SK-N-SH (cell line): ENCODE results near the gene TMEM107. TPM values are rescaled to one million over a fixed set of nuclear protein-coding genes. Genes with fewer than 3 reads are reported as not detected.

Source experiments
- CTCF ChIA-PET: fragments of 300-600, 350-600 bp; formaldehyde crosslinking; extraction: SDS; loops from one replicate; lab custom pipeline; 2021; lab: Yijun Ruan, JAX
- POLR2A ChIA-PET: fragments of 350-600 bp; sonication (Branson Sonifier 250); formaldehyde crosslinking; extraction: SDS; loops from one replicate; lab custom pipeline; 2020; ENCODE audit warnings: antibody characterized with exemption, inconsistent platforms; lab: Yijun Ruan, JAX
- DNase-seq: peaks from one replicate; pipeline ENCODE4 v3.0.0; 2012
- H2AFZ ChIP-seq: fragments of 200-600 bp; sonication (generic); 2 replicates; pipeline ENCODE4 v1.8.1; 2016; ENCODE audit warnings: antibody characterized with exemption, mild to moderate bottlenecking, low read depth
- H3F3A ChIP-seq: fragments of 200-600 bp; sonication (generic); replicated peaks from 2 replicates; pipeline ENCODE3; 2016; ENCODE audit warnings: antibody characterized with exemption, mild to moderate bottlenecking; ENCODE audit not compliant: insufficient read depth
- H3K27ac ChIP-seq, 2 experiments: fragments of 200-500 bp in 1 of 2; fragments of 200-600 bp in 1 of 2; sonication (Bioruptor generic) in 1 of 2; sonication (generic), shearing (Covaris generic) in 1 of 2; 2 replicates each; pipeline versions ENCODE4 v1.5.1 to v1.6.1; 2014 to 2016; ENCODE audit warnings: low read depth in 2 of 2, inconsistent platforms in 1 of 2, low read length in 1 of 2, mild to moderate bottlenecking in 1 of 2, mixed read lengths in 1 of 2
- H3K27me3 ChIP-seq: fragments of 200-600 bp; sonication (generic), shearing (Covaris generic); 2 replicates; pipeline ENCODE4 v1.6.1; 2016; ENCODE audit warnings: mixed run types; ENCODE audit not compliant: insufficient read depth
- H3K36me3 ChIP-seq, 2 experiments: fragments of 200-500 bp in 1 of 2; fragments of 200-600 bp in 1 of 2; sonication (Bioruptor generic) in 1 of 2; sonication (generic) in 1 of 2; replicated peaks in 1 of 2; 2 replicates each; pipeline versions ENCODE3 to v1.5.1; 2014 to 2016; ENCODE audit warnings: low read length in 1 of 2, mild to moderate bottlenecking in 1 of 2; ENCODE audit not compliant: insufficient read depth in 2 of 2, control insufficient read depth in 1 of 2
- H3K4me1 ChIP-seq, 2 experiments: fragments of 200-500 bp in 1 of 2; fragments of 200-600 bp in 1 of 2; sonication (Bioruptor generic) in 1 of 2; sonication (generic), shearing (Covaris generic) in 1 of 2; 2 replicates each; pipeline versions ENCODE4 v1.5.1 to v1.6.1; 2014 to 2016; ENCODE audit warnings: low read depth in 1 of 2, low read length in 1 of 2, mixed run types in 1 of 2; ENCODE audit not compliant: insufficient read depth in 2 of 2, control insufficient read depth in 1 of 2
- H3K4me2 ChIP-seq: fragments of 200-600 bp; sonication (generic), shearing (Covaris generic); 2 replicates; pipeline ENCODE4 v1.6.1; 2017; ENCODE audit warnings: mixed run types
- H3K4me3 ChIP-seq, 2 experiments: fragments of 200-500 bp in 1 of 2; fragments of 200-600 bp in 1 of 2; sonication (Bioruptor generic) in 1 of 2; sonication (generic), shearing (Covaris generic) in 1 of 2; 2 replicates each; pipeline versions ENCODE4 v1.5.1 to v1.8.1; 2014 to 2016; ENCODE audit warnings: low read depth in 2 of 2, inconsistent platforms in 1 of 2, low read length in 1 of 2, mild to moderate bottlenecking in 1 of 2, mixed read lengths in 1 of 2, moderate library complexity in 1 of 2
- H3K79me2 ChIP-seq: fragments of 200-600 bp; sonication (generic); 2 replicates; pipeline ENCODE4 v1.8.1; 2017; ENCODE audit warnings: mild to moderate bottlenecking; ENCODE audit not compliant: insufficient read depth
- H3K9ac ChIP-seq: fragments of 200-600 bp; sonication (generic); 2 replicates; pipeline ENCODE4 v1.6.1; 2017; ENCODE audit warnings: mixed run types
- H3K9me2 ChIP-seq: fragments of 200-600 bp; sonication (generic); 2 replicates; pipeline ENCODE4 v1.6.1; 2017; ENCODE audit warnings: mixed run types
- H3K9me3 ChIP-seq: fragments of 200-600 bp; sonication (generic); 2 replicates; pipeline ENCODE4 v1.6.1; 2017; ENCODE audit warnings: mixed run types, mild to moderate bottlenecking, moderate library complexity
- H4K20me1 ChIP-seq: fragments of 200-600 bp; sonication (generic); 2 replicates; pipeline ENCODE4 v1.6.1; 2017; ENCODE audit warnings: mild to moderate bottlenecking, mixed run types; ENCODE audit not compliant: insufficient read depth
- CHD2 ChIP-seq: fragments of 150-350 bp; IDR thresholded peaks from 2 replicates; pipeline ENCODE4 v1.6.1; 2018; ENCODE audit warnings: low read length; ENCODE audit not compliant: partially characterized antibody
- CTCF ChIP-seq: fragments of 200-600 bp; sonication (generic); IDR thresholded peaks from 2 replicates; pipeline ENCODE4 v1.6.1; 2017; ENCODE audit warnings: antibody characterized with exemption, mild to moderate bottlenecking, moderate library complexity
- EP300 ChIP-seq, 2 experiments: IDR thresholded peaks; 2 replicates each; pipeline versions ENCODE4 v1.4.0 to v1.6.1; 2012; ENCODE audit warnings: borderline replicate concordance in 1 of 2, low read depth in 1 of 2, low read length in 1 of 2
- FOXM1 ChIP-seq: IDR thresholded peaks from 2 replicates; pipeline ENCODE4 v1.4.0; 2012; ENCODE audit warnings: low read depth, mild to moderate bottlenecking
- MAX ChIP-seq: IDR thresholded peaks from 2 replicates; pipeline ENCODE4 v1.4.0; 2012; ENCODE audit warnings: low read depth
- MEF2A ChIP-seq: IDR thresholded peaks from 2 replicates; pipeline ENCODE4 v1.4.0; 2012; ENCODE audit warnings: low read depth, borderline replicate concordance
- MXI1 ChIP-seq: IDR thresholded peaks from 2 replicates; pipeline ENCODE4 v1.6.1; 2012; ENCODE audit warnings: mild to moderate bottlenecking, low read depth, low read length, improper control_type of control experiment
- NFIC ChIP-seq: IDR thresholded peaks from 2 replicates; pipeline ENCODE4 v1.4.0; 2012; ENCODE audit warnings: borderline replicate concordance
- PBX3 ChIP-seq: IDR thresholded peaks from 2 replicates; pipeline ENCODE4; 2012
- POLR2AphosphoS5 ChIP-seq: IDR thresholded peaks from 2 replicates; pipeline ENCODE4 v1.6.1; 2012; ENCODE audit warnings: low read depth, low read length
- RAD21 ChIP-seq: IDR thresholded peaks from 2 replicates; pipeline ENCODE4 v1.6.1; 2012; ENCODE audit warnings: mild to moderate bottlenecking, low read length
- RCOR1 ChIP-seq: fragments of 150-350 bp; IDR thresholded peaks from 2 replicates; pipeline ENCODE4 v1.6.1; 2017; ENCODE audit warnings: antibody characterized with exemption, low read length
- RXRA ChIP-seq: IDR thresholded peaks from 2 replicates; pipeline ENCODE4 v1.4.0; 2012; ENCODE audit warnings: low read depth, mild to moderate bottlenecking, borderline replicate concordance
- SMC3 ChIP-seq: IDR thresholded peaks from 2 replicates; pipeline ENCODE4 v1.6.1; 2012; ENCODE audit warnings: low read depth, low read length, improper control_type of control experiment
- TCF12 ChIP-seq: IDR thresholded peaks from 2 replicates; pipeline ENCODE4 v1.4.0; 2012
- TEAD4 ChIP-seq: IDR thresholded peaks from 2 replicates; pipeline ENCODE4 v1.4.0; 2012; ENCODE audit warnings: mild to moderate bottlenecking, borderline replicate concordance; ENCODE audit not compliant: insufficient read depth
- USF2 ChIP-seq: fragments of 150-350 bp; IDR thresholded peaks from 2 replicates; pipeline ENCODE4 v1.6.1; 2017; ENCODE audit warnings: antibody characterized with exemption, low read length, low read depth, borderline replicate concordance
- YY1 ChIP-seq: IDR thresholded peaks from 2 replicates; pipeline ENCODE4 v1.4.0; 2012; ENCODE audit warnings: low read depth, mild to moderate bottlenecking
- WGBS: methylation state at CpG from one replicate; pipeline ENCODE4 v1.1.6; 2017; ENCODE audit warnings: low lambda C conversion rate; 5-methylcytosine and 5-hydroxymethylcytosine counted together
- polyA plus RNA-seq, 3 experiments: library from polyadenylated mRNA; depleted of rRNA; stranded (reverse); fragments of >200 nt; gene quantifications; 2 replicates each; pipeline ENCODE4 v1.2.3, GENCODE V29; 2012

The TMEM107 gene
- polyA plus RNA-seq, 1 of the 3 experiments (the other 2 are of a cell fraction) = 18.6 TPM

GRCh38 chr17:8156246-8156992, 19.8 kb downstream of the TMEM107 start (continued):
- TF ChIP-seq YY1 (peak; percentile 36), MAX (peak; percentile 98), NFIC (peak; percentile 43; the same call in 1 of the 2 replicates), FOXM1 (no peak), SMC3 (no peak), USF2 (peak; percentile 5; the same call in 1 of the 2 replicates), CHD2 (peak; percentile 81), POLR2AphosphoS5 (peak; percentile 74), PBX3 (peak; percentile 98), MXI1 (peak; percentile 91)
- TF ChIP-seq, all 33 proteins: peak for 18

- DNase-seq = no peak
- 5% methylated on average over 9 of the region's 11 CpGs for WGBS
- peak overlapping the region; percentile 95 for H3K4me2 ChIP-seq
- H4K20me1 ChIP-seq = no peaks in the 10 kb centered on the region; the same call in 1 of the 2 replicates
- ChIA-PET POLR2A (interaction anchor here (0.6 to 2.1 kb wide), 5 partner anchors 12 to 32 kb away, joined by 3 to 13 read pairs (median 4); no protein-coding TSS in a partner anchor), CTCF (interaction anchor here (1.1 to 9.4 kb wide), 4 partner anchors 18 to 46 kb away, joined by 4 to 98 read pairs (median 12); no protein-coding TSS in a partner anchor)
- no peaks in the 10 kb centered on the region for H3K27me3 ChIP-seq
- TF ChIP-seq USF2 = no peak
- no peak for TF ChIP-seq PBX3
- no peak for TF ChIP-seq MEF2A
- TF ChIP-seq MXI1 = no peak
- TF ChIP-seq RXRA = no peak
- TF ChIP-seq TEAD4 = no peak
- TF ChIP-seq RCOR1 = no peak
- TF ChIP-seq POLR2AphosphoS5 = no peak
- TF ChIP-seq SMC3 = no peak
- TF ChIP-seq TCF12 = no peak
- no peak for TF ChIP-seq YY1
- TF ChIP-seq CTCF = no peak
- TF ChIP-seq RAD21 = no peak
- TF ChIP-seq EP300 (IDR thresholded peaks at IDR 0.05; ENCODE audit: borderline replicate concordance in 1 of 2, low read depth in 1 of 2, low read length in 1 of 2) = no peak
- H3K9ac ChIP-seq = peak overlapping the region; percentile 98
- H3K9me3 ChIP-seq = no peaks in the 10 kb centered on the region
- H3K36me3 ChIP-seq = peaks cover 11 to 17% of the 10 kb centered on the region in 2 experiments
- H3K79me2 ChIP-seq = peaks cover 34% of the 10 kb centered on the region
- H2AFZ ChIP-seq = no peak overlapping the region; the same call in 1 of the 2 replicates
- peak overlapping the region; percentile 54 to 78 for H3K4me3 ChIP-seq
- peaks cover 41% of the 10 kb centered on the region for H3F3A ChIP-seq
- peaks cover 32 to 45% of the 10 kb centered on the region in 2 experiments; a peak in 3 of 4 replicates for H3K4me1 ChIP-seq
- no peaks in the 10 kb centered on the region for H3K9me2 ChIP-seq
- peak overlapping the region; percentile 40 to 95; a peak in 3 of 4 replicates for H3K27ac ChIP-seq
These were observed 20.3 kb downstream of the TMEM107 start for GRCh38 chr17:8155996-8156245.
